Activated CD4-positive, alpha-beta T cell treated with anti-CD3 and anti-CD28 coated beads, Interleukin-2, amount 50 U/mL, for 48 hours (primary cell): ENCODE data around the gene COMP.
"Not testable (repeated sequence)": the region's sequence is repeated elsewhere in the genome, so short reads cannot be mapped to it uniquely, and the experiment has no call there.

Experiments used
- DNase-seq, 2 experiments: peaks; one replicate each; pipeline ENCODE4 v3.0.0-alpha.2; 2020

COMP gene

GRCh38 chr19:18745012-18745735 lies 45.9 kb downstream of the COMP start:
- no peak for DNase-seq

GRCh38 chr19:18743784-18744418 lies 47.2 kb downstream of the COMP start:
- DNase-seq: no peak

- no peak for DNase-seq
Measured at GRCh38 chr19:18742838-18743783, 48.0 kb downstream of the COMP start.

- DNase-seq: no peak
Measured at GRCh38 chr19:18742324-18742723, 48.8 kb downstream of the COMP start.

- no peak for DNase-seq
Measured at GRCh38 chr19:18741124-18742121, 49.7 kb downstream of the COMP start.

GRCh38 chr19:18738961-18739690 lies 52.0 kb downstream of the COMP start:
- DNase-seq: no peak

GRCh38 chr19:18737954-18738351 lies 53.2 kb downstream of the COMP start:
- no peak for DNase-seq

GRCh38 chr19:18737337-18737953 lies 53.7 kb downstream of the COMP start:
- DNase-seq: no peak

GRCh38 chr19:18736415-18737336 lies 54.4 kb downstream of the COMP start:
- DNase-seq: no peak

- DNase-seq: no peak
Measured at GRCh38 chr19:18735752-18736151, 55.4 kb downstream of the COMP start.

GRCh38 chr19:18735324-18735723 lies 55.8 kb downstream of the COMP start:
- no peak for DNase-seq

- DNase-seq: not testable (repeated sequence)
Measured at GRCh38 chr19:18733762-18734332, 57.3 kb downstream of the COMP start.

GRCh38 chr19:18733196-18733647 lies 57.9 kb downstream of the COMP start:
- no peak for DNase-seq
